ENCODE measurements around the gene ZBTB39. TPM values are rescaled to one million over a fixed set of nuclear protein-coding genes. Genes with fewer than 3 reads are reported as not detected.

The ZBTB39 gene
- polyA plus RNA-seq, 1 of the 3 experiments (the other 2 are of a cell fraction) = 3.7 TPM

DNA sequence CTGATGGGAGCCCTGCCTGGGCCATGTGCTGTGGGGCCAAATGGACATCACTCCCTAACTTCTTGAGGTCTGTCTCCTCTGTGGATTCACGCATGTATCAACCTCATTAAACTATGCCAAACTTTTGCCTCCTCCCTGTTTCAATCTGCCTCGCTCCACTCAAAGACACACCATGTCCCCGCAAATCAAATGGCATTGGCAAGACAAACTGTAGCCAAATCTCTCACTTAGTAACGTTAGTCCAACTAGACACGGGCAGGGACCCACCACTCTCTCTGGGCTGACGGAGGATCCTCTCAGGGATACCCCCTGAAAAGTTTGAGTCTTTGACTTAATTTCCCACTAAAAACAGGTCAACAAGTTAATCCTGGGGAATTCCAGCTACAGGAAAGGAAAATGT lies 8.0 kb downstream of the ZBTB39 start (continued):
- TF ChIP-seq ELF1 (IDR thresholded peaks at IDR 0.05) (no peak), RXRA (IDR thresholded peaks at IDR 0.05; ENCODE audit: borderline replicate concordance, low read depth) (no peak)

DNA sequence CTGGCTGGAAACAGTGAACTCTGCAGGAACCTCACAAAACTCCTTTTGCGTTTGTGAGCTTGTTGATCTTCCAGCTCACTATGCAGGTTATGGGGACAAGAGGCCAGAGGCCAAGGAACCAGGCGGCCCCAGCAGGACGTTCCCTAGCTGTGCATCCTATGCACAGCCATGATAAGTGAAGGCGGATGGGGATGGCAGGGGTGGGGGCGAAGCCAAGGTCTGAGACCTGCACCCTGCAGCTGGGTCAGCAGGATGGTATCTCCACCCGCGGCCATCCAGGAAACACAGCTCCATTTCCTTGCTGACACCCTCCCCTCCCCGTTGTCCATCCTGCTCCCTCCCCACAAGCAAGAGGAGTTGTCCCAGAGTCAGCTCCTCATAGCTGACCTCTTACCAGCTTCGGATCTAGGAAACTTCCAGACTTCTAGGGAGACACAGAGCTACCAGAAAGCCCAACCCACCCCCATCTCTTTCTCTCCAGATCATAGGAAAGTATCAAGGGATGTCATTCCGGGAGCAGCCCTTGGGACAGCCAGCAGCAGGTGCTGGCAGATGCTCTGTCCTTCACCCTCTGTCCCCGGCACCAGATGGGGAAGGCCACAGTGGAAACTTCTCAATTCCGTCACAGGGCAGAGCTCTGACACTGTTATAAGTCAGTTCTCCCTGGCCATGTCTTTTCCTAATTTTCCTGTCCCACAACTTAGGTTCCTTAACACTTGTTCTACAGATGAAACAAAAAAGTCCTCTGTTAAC lies 9.4 kb downstream of the ZBTB39 start:
- WGBS (ENCODE audit: low lambda C conversion rate) = 97% methylated on average over 7 of the region's 12 CpGs
- H3K79me2 ChIP-seq (ENCODE audit: insufficient read depth) = 0 out of 2 replicates have a peak, but pooled peaks cover 8% of the 10 kb centered on the region
- no peak overlapping the region for H2AFZ ChIP-seq (ENCODE audit: low read depth)
- no peaks in the 10 kb centered on the region for H3K27me3 ChIP-seq (ENCODE audit: insufficient read depth)
- no peak overlapping the region for H3K4me2 ChIP-seq
- ChIA-PET CTCF (interaction anchor here (0.7 to 2.6 kb wide), 9 partner anchors 9 to 246 kb away, joined by 3 to 13 read pairs (median 3); no protein-coding TSS in a partner anchor), POLR2A (interaction anchor here (1.4 kb wide), 1 partner anchor 9 kb away, joined by 3 read pairs; no protein-coding TSS in a partner anchor)
- H3K36me3 ChIP-seq (replicated peaks in 1 of 2; ENCODE audit: control insufficient read depth in 1 of 2, insufficient read depth in 2 of 2, low read length in 1 of 2) = peaks cover 16 to 44% of the 10 kb centered on the region in 2 experiments
- no peaks in the 10 kb centered on the region for H3K9me3 ChIP-seq
- H3K4me1 ChIP-seq (ENCODE audit: control insufficient read depth in 1 of 2, insufficient read depth in 2 of 2, low read depth in 1 of 2, low read length in 1 of 2) = no peaks in the 10 kb centered on the region; a peak in 1 of 4 replicates
- no peak for DNase-seq
- H3K9me2 ChIP-seq = no peaks in the 10 kb centered on the region
- peaks cover 30% of the 10 kb centered on the region for H4K20me1 ChIP-seq (ENCODE audit: insufficient read depth)
- H3K27ac ChIP-seq (ENCODE audit: low read depth in 2 of 2, low read length in 1 of 2) = no peak overlapping the region
- TF ChIP-seq FOXJ3 (CRISPR knock-in tag; IDR thresholded peaks at IDR 0.05) (no peak), EP300 (IDR thresholded peaks at IDR 0.05; ENCODE audit: borderline replicate concordance in 1 of 2, low read depth in 1 of 2, low read length in 1 of 2) (no peak), EZH2phosphoT487 (IDR thresholded peaks at IDR 0.05; ENCODE audit: borderline replicate concordance, low read depth) (no peak), ELF1 (IDR thresholded peaks at IDR 0.05) (no peak)
- TF ChIP-seq, protein P1, sequence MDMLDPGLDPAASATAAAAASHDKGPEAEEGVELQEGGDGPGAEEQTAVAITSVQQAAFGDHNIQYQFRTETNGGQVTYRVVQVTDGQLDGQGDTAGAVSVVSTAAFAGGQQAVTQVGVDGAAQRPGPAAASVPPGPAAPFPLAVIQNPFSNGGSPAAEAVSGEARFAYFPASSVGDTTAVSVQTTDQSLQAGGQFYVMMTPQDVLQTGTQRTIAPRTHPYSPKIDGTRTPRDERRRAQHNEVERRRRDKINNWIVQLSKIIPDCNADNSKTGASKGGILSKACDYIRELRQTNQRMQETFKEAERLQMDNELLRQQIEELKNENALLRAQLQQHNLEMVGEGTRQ (IDR thresholded peaks at IDR 0.05; ENCODE audit: borderline replicate concordance, low read depth, low read length) = no peak
- TF ChIP-seq, protein P2, sequence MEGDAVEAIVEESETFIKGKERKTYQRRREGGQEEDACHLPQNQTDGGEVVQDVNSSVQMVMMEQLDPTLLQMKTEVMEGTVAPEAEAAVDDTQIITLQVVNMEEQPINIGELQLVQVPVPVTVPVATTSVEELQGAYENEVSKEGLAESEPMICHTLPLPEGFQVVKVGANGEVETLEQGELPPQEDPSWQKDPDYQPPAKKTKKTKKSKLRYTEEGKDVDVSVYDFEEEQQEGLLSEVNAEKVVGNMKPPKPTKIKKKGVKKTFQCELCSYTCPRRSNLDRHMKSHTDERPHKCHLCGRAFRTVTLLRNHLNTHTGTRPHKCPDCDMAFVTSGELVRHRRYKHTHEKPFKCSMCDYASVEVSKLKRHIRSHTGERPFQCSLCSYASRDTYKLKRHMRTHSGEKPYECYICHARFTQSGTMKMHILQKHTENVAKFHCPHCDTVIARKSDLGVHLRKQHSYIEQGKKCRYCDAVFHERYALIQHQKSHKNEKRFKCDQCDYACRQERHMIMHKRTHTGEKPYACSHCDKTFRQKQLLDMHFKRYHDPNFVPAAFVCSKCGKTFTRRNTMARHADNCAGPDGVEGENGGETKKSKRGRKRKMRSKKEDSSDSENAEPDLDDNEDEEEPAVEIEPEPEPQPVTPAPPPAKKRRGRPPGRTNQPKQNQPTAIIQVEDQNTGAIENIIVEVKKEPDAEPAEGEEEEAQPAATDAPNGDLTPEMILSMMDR (IDR thresholded peaks at IDR 0.05) = no peak
- TF ChIP-seq, protein P3, sequence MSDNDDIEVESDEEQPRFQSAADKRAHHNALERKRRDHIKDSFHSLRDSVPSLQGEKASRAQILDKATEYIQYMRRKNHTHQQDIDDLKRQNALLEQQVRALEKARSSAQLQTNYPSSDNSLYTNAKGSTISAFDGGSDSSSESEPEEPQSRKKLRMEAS (IDR thresholded peaks at IDR 0.05; ENCODE audit: low read depth) = no peak
- H3K9ac ChIP-seq = no peak overlapping the region
- H3K4me3 ChIP-seq (ENCODE audit: low read depth in 2 of 2, low read length in 1 of 2) = no peak overlapping the region
- H3F3A ChIP-seq (replicated peaks; ENCODE audit: insufficient read depth) = no peaks in the 10 kb centered on the region

DNA sequence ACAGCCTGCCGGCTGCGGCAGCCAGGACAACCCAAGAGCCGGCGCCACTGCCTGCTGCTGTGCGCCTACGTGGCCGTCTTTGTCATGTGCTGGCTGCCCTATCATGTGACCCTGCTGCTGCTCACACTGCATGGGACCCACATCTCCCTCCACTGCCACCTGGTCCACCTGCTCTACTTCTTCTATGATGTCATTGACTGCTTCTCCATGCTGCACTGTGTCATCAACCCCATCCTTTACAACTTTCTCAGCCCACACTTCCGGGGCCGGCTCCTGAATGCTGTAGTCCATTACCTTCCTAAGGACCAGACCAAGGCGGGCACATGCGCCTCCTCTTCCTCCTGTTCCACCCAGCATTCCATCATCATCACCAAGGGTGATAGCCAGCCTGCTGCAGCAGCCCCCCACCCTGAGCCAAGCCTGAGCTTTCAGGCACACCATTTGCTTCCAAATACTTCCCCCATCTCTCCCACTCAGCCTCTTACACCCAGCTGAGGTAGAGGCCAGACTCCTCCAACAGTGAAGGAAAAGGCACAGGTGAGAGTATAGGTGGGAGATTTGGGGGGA lies 10.3 kb downstream of the ZBTB39 start:
- H3K9ac ChIP-seq = no peak overlapping the region
- H3K36me3 ChIP-seq (replicated peaks in 1 of 2; ENCODE audit: control insufficient read depth in 1 of 2, insufficient read depth in 2 of 2, low read length in 1 of 2) = peaks cover 10 to 34% of the 10 kb centered on the region in 2 experiments
- H3K4me2 ChIP-seq = no peak overlapping the region
- no peak overlapping the region for H2AFZ ChIP-seq (ENCODE audit: low read depth)
- no peak overlapping the region for H3K4me3 ChIP-seq (ENCODE audit: low read depth in 2 of 2, low read length in 1 of 2)
- WGBS (ENCODE audit: low lambda C conversion rate) = 96% methylated on average over 11 of the region's 11 CpGs
- no peak overlapping the region for H3K27ac ChIP-seq (ENCODE audit: low read depth in 2 of 2, low read length in 1 of 2)
- H3K27me3 ChIP-seq (ENCODE audit: insufficient read depth) = no peaks in the 10 kb centered on the region
- peaks cover 20% of the 10 kb centered on the region; the same call in 1 of the 2 replicates for H4K20me1 ChIP-seq (ENCODE audit: insufficient read depth)
- no peaks in the 10 kb centered on the region for H3K9me2 ChIP-seq
- 0 out of 2 replicates have a peak, but pooled peaks cover 1% of the 10 kb centered on the region for H3K79me2 ChIP-seq (ENCODE audit: insufficient read depth)
- no peaks in the 10 kb centered on the region for H3K9me3 ChIP-seq
- DNase-seq = no peak
- H3K4me1 ChIP-seq (ENCODE audit: control insufficient read depth in 1 of 2, insufficient read depth in 2 of 2, low read depth in 1 of 2, low read length in 1 of 2) = no peaks in the 10 kb centered on the region; a peak in 2 of 4 replicates
- no peaks in the 10 kb centered on the region for H3F3A ChIP-seq (replicated peaks; ENCODE audit: insufficient read depth)
- ChIA-PET POLR2A (no interaction called here), CTCF (interaction anchor here (0.7 to 2.6 kb wide), 6 partner anchors 8 to 232 kb away, joined by 3 to 13 read pairs (median 3); no protein-coding TSS in a partner anchor)
- TF ChIP-seq FOXM1 (IDR thresholded peaks at IDR 0.05; ENCODE audit: low read depth) (no peak), EP300 (IDR thresholded peaks at IDR 0.05; ENCODE audit: borderline replicate concordance in 1 of 2, low read depth in 1 of 2, low read length in 1 of 2) (no peak), SIN3A (IDR thresholded peaks at IDR 0.05; ENCODE audit: borderline replicate concordance, low read depth, low read length) (no peak), NFIC (IDR thresholded peaks at IDR 0.05; ENCODE audit: borderline replicate concordance) (no peak), YY1 (IDR thresholded peaks at IDR 0.05; ENCODE audit: low read depth) (no peak), FOXJ3 (CRISPR knock-in tag; IDR thresholded peaks at IDR 0.05) (no peak), MEF2A (IDR thresholded peaks at IDR 0.05; ENCODE audit: borderline replicate concordance, low read depth) (no peak), TCF12 (IDR thresholded peaks at IDR 0.05) (no peak), MXI1 (IDR thresholded peaks at IDR 0.05; ENCODE audit: low read depth, low read length) (no peak), RCOR1 (IDR thresholded peaks at IDR 0.05; ENCODE audit: low read length) (no peak), POLR2AphosphoS5 (IDR thresholded peaks at IDR 0.05; ENCODE audit: low read depth, low read length) (no peak)
- TF ChIP-seq, protein P1 (IDR thresholded peaks at IDR 0.05; ENCODE audit: borderline replicate concordance, low read depth, low read length) = no peak

Data from SK-N-SH (cell line).